Thyroid gland (tissue), 4 donors: ENCODE measurements around the gene ZNF830.
"Not testable (repeated sequence)": the region's sequence is repeated elsewhere in the genome, so short reads cannot be mapped to it uniquely, and the experiment has no call there.

Experiments used
- CTCF ChIP-seq, 6 experiments: fragments of 200-600 bp in 3 of 6; fragments of 450-650 bp in 3 of 6; sonication (generic) in 3 of 6; IDR thresholded peaks; one replicate each; pipeline ENCODE4 v1.5.1; 2016 to 2019; ENCODE audit warnings: antibody characterized with exemption in 6 of 6, mild to moderate bottlenecking in 2 of 6, inconsistent platforms in 1 of 6, moderate library complexity in 1 of 6
- POLR2A ChIP-seq, 2 donors: fragments of 450-650 bp; IDR thresholded peaks; one replicate each; pipeline ENCODE4 v1.6.1; 2017; ENCODE audit warnings: antibody characterized with exemption in 2 of 2, mild to moderate bottlenecking in 2 of 2, moderate library complexity in 1 of 2

DNA sequence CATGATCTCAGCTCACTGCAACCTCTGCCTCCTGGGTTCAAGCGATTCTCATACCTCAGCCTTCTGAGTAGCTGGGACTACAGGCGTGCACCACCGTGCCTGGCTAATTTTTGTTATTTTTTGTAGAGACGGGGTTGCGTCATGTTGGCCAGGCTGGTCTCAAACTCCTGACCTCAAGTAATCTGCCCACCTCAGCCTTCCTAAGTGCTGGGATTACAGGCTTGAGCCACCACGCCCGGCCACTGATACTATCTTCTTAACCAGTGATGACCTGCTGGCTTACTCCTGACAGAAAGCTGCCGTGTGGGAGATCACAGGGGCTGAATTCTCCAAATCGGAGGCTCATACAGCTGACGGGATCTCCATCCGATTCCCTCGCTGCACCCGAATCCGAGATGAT lies 39.6 kb downstream of the ZNF830 start:
- not testable (repeated sequence) for TF ChIP-seq CTCF, POLR2A (IDR thresholded peaks at IDR 0.05)
